Upper lobe of left lung (tissue), 6 donors: Measurements from ENCODE around the gene PMVK. TPM values are rescaled to one million over a fixed set of nuclear protein-coding genes. Genes with fewer than 3 reads are reported as not detected.
A peak's percentile ranks its signal among the peaks of the same experiment; 100 is the strongest.

Source experiments
- ATAC-seq, 2 donors: fragments of 200-7000 bp; cut with Tn5 transposase; one replicate each; pipeline ENCODE4 v1.9.1; 2022; ENCODE audit warnings: mild to moderate bottlenecking in 2 of 2, moderate library complexity in 2 of 2; ENCODE audit not compliant: low FRiP score in 2 of 2
- DNase-seq, 2 donors: peaks; one replicate each; pipeline ENCODE4 v3.0.0-alpha.2; 2019 to 2020
- H3K27ac ChIP-seq, 4 donors: fragments of 200-600 bp; sonication (generic); one replicate each; pipeline ENCODE4 v1.5.1; 2016 to 2019
- H3K27me3 ChIP-seq, 4 donors: fragments of 200-600 bp; sonication (generic); one replicate each; pipeline ENCODE4 v1.5.1; 2017 to 2019
- H3K36me3 ChIP-seq, 4 donors: fragments of 200-600 bp; sonication (generic); one replicate each; pipeline ENCODE4 v1.5.1; 2016 to 2019
- H3K4me1 ChIP-seq, 4 donors: fragments of 200-600 bp; sonication (generic); one replicate each; pipeline ENCODE4 v1.5.1; 2018 to 2019
- H3K4me3 ChIP-seq, 4 donors: fragments of 200-600 bp; sonication (generic); one replicate each; pipeline ENCODE4 v1.5.1; 2017 to 2019; ENCODE audit warnings: mild to moderate bottlenecking in 2 of 4, moderate library complexity in 1 of 4
- H3K9me3 ChIP-seq, 4 donors: fragments of 200-600 bp; sonication (generic); one replicate each; pipeline ENCODE4 v1.5.1; 2018 to 2019
- CTCF ChIP-seq, 6 experiments: fragments of 450-650 bp in 4 of 6; fragments of 200-600 bp in 2 of 6; sonication (generic) in 2 of 6; IDR thresholded peaks; one replicate each; pipeline ENCODE4 v1.5.1; 2016 to 2019; ENCODE audit warnings: antibody characterized with exemption in 6 of 6
- EP300 ChIP-seq, 4 donors: sonication (generic); formaldehyde crosslinking; IDR thresholded peaks; one replicate each; pipeline ENCODE4 v1.5.1; 2017; ENCODE audit warnings: antibody characterized with exemption in 4 of 4, control low read depth in 2 of 4
- POLR2A ChIP-seq, 4 donors: fragments of 450-650 bp; IDR thresholded peaks; one replicate each; pipeline ENCODE4 v1.5.1; 2016 to 2017; ENCODE audit warnings: antibody characterized with exemption in 4 of 4, mild to moderate bottlenecking in 2 of 4
- POLR2AphosphoS5 ChIP-seq, 2 donors: sonication (generic); formaldehyde crosslinking; IDR thresholded peaks; one replicate each; pipeline ENCODE4 v1.5.1; 2017; ENCODE audit warnings: antibody characterized with exemption in 2 of 2
- WGBS, 2 donors: methylation state at CpG; one replicate each; pipeline ENCODE4 v1.1.5; 2017 to 2018; 5-methylcytosine and 5-hydroxymethylcytosine counted together
- small RNA-seq, 4 donors: library from RNA; depleted of rRNA; stranded (forward); fragments of <200 nt; gene quantifications; one replicate each; pipeline ENCODE3, GENCODE V24; 2016
- total RNA-seq, 6 donors: library from RNA; depleted of rRNA in 4 of 6; stranded (reverse); fragments of >200 nt in 4 of 6; gene quantifications; one replicate each; pipeline versions ENCODE4 v1.1.0 to v1.2.1, GENCODE V29; 2016 to 2021
- donor health status: DM: no; HTN: no; CAD: no; lungs with moderate emphysema.
- donor health status: DM: no; HTN: yes; CAD: no; lungs with severe emphysema.

Gene PMVK
- total RNA-seq, 6 donors from 2014 or later = 9.4 to 51.6 (median 29.8) TPM

GRCh38 chr1:154877370-154877974 lies 59.0 kb downstream of the PMVK start:
- peaks cover 0 to 6% (median 1%) of the 10 kb centered on the region in 4 donors for H3K4me1 ChIP-seq
- H3K27ac ChIP-seq = no peak overlapping the region
- no peaks in the 10 kb centered on the region for H3K36me3 ChIP-seq
- ATAC-seq (peak in 1 of 2 donors; percentile 11), DNase-seq (no peak)
- no peak for TF ChIP-seq CTCF (IDR thresholded peaks at IDR 0.05)
- no peak for TF ChIP-seq EP300 (IDR thresholded peaks at IDR 0.05)
- WGBS, 2 donors = 69 to 73% methylated on average over 11 to 17 of the region's 17 CpGs
- no peaks in the 10 kb centered on the region for H3K27me3 ChIP-seq
- no peak overlapping the region for H3K4me3 ChIP-seq
- H3K9me3 ChIP-seq = no peaks in the 10 kb centered on the region

- ATAC-seq (no peak), DNase-seq (no peak)
- Histone ChIP-seq H3K27ac (no peak overlapping the region), H3K4me1 (peaks cover 0 to 6% (median 1%) of the 10 kb centered on the region in 4 donors), H3K9me3 (no peaks in the 10 kb centered on the region), H3K4me3 (no peak overlapping the region), H3K36me3 (no peaks in the 10 kb centered on the region), H3K27me3 (no peaks in the 10 kb centered on the region)
- 63 to 72% methylated on average over 3 of the region's 3 CpGs for WGBS, 2 donors
- TF ChIP-seq EP300 (IDR thresholded peaks at IDR 0.05) (no peak), POLR2AphosphoS5 (IDR thresholded peaks at IDR 0.05) (no peak), POLR2A (IDR thresholded peaks at IDR 0.05) (no peak)
Measured at GRCh38 chr1:154876842-154877369, 59.6 kb downstream of the PMVK start.

Small RNA genes lying within 50 kb of the gene (small RNA-seq; reads per million reads assigned to genes)
- gene MIR4258 (0 reads per million in 4 donors), gene RF00017 (0 reads per million in 4 donors)

Other genes starting within 250 kb of the PMVK start
- 1 to 10 TPM; 2.7 to 6.6 (median 3.7) TPM for gene KCNN3, start 66.4 kb downstream of the PMVK start, total RNA-seq
- gene PBXIP1, start 19.4 kb upstream of the PMVK start, total RNA-seq = 100 to 1,000 TPM in 1 of 6 donors, 10 to 100 TPM in 5; 72.1 to 108 (median 83.7) TPM
- 10 to 100 TPM; 20.1 to 41.9 (median 27.5) TPM for gene PYGO2, start 25.1 kb upstream of the PMVK start, total RNA-seq
- gene SHC1, start 34.0 kb upstream of the PMVK start, total RNA-seq = 100 to 1,000 TPM in 1 of 6 donors, 10 to 100 TPM in 5; 55.5 to 130 (median 69.1) TPM
- 10 to 100 TPM in 5 of 6 donors, 1 to 10 TPM in 1; 9.9 to 31.1 (median 22.5) TPM for gene CKS1B, start 38.0 kb upstream of the PMVK start, total RNA-seq
- 10 to 100 TPM; 15.6 to 62.9 (median 29.8) TPM for gene FLAD1, start 46.6 kb upstream of the PMVK start, total RNA-seq
- 1 to 10 TPM in 1 of 6 donors, under 1 TPM in 1, not detected in 4; 0.57 to 1.0 TPM for gene LENEP, start 56.9 kb upstream of the PMVK start, total RNA-seq
- 10 to 100 TPM; 43.9 to 88.2 (median 66.2) TPM for gene ZBTB7B, start 66.1 kb upstream of the PMVK start, total RNA-seq
- gene DCST2, start 97.1 kb upstream of the PMVK start, total RNA-seq = 1 to 10 TPM in 4 of 6 donors, under 1 TPM in 2; 0.49 to 2.1 (median 1.1) TPM
- gene DCST1, start 97.1 kb upstream of the PMVK start, total RNA-seq = under 1 TPM in 1 of 6 donors, not detected in 5; 0.89 TPM
- 100 to 1,000 TPM in 4 of 6 donors, 10 to 100 TPM in 2; 52.1 to 246 (median 106) TPM for gene ADAM15, start 114.6 kb upstream of the PMVK start, total RNA-seq
- 1 to 10 TPM; 2.8 to 8.1 (median 7.0) TPM for gene EFNA4, start 127.0 kb upstream of the PMVK start, total RNA-seq
- 1 to 10 TPM in 4 of 6 donors, under 1 TPM in 2; 0.33 to 2.1 (median 1.4) TPM for gene EFNA3, start 142.1 kb upstream of the PMVK start, total RNA-seq
- gene EFNA1, start 191.2 kb upstream of the PMVK start, total RNA-seq = 100 to 1,000 TPM; 131 to 226 (median 164) TPM
- 10 to 100 TPM; 19.9 to 49.9 (median 42.7) TPM for gene SLC50A1, start 199.1 kb upstream of the PMVK start, total RNA-seq
- 100 to 1,000 TPM in 2 of 6 donors, 10 to 100 TPM in 3, not detected in 1; 25.1 to 112 (median 67.5) TPM for gene DPM3, start 203.8 kb upstream of the PMVK start, total RNA-seq
- gene KRTCAP2, start 236.6 kb upstream of the PMVK start, total RNA-seq = 100 to 1,000 TPM in 4 of 6 donors, 10 to 100 TPM in 2; 47.1 to 166 (median 131) TPM
- under 1 TPM in 3 of 6 donors, not detected in 3; 0.30 to 0.64 (median 0.57) TPM for gene TRIM46, start 237.1 kb upstream of the PMVK start, total RNA-seq